GM21723 (cell line): Measurements from ENCODE around the gene NOP53.
"Not testable (repeated sequence)": the region's sequence is repeated elsewhere in the genome, so short reads cannot be mapped to it uniquely, and the experiment has no call there.

Source experiments
- ATAC-seq: cut with Tn5 transposase; IDR thresholded peaks from one replicate; pipeline ENCODE4 v1.9.1; 2021; ENCODE audit warnings: mild to moderate bottlenecking, moderate library complexity; ENCODE audit not compliant: unreplicated experiment

The NOP53 gene

DNA sequence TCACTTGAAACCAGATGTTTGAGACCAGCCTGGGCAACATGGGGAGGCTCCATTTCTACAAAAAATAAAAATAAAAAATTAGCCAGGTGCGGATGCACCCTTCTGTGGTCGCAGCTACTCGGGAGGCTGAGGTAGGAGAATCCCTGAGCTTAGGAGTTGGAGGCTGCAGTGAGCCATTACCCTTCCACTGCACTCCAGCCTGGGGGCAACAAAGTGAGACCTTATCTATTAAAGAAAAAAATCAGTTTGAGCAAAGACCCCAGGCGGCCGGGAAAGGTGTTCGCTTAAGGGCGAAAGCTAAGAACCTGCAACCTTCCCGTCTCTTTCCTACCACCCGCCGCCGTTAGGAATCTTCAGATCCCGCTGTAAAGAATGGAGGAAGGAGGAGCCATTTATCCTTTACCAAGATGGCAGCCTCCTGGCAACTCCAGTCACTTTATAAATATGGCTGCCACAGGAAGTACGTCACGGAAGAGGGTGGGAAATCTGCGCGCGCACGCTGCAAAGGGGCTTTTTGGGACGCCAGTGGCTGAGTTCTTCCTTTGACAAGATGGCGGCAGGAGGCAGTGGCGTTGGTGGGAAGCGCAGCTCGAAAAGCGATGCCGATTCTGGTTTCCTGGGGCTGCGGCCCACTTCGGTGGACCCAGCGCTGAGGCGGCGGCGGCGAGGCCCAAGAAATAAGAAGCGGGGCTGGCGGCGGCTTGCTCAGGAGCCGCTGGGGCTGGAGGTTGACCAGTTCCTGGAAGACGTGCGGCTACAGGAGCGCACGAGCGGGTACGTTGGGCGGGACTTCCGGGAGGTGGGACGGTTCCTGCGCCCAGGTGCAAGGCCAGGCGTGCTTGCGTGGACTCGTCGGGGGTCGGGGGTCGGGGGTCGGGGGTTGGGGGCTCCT, at the start of gene NOP53:
TSS of gene NOP53 (plus strand) at position 537 of the 892 bp plus-strand sequence. CDS start at position 551, 14 bp downstream.
- ATAC-seq = peak; percentile 65

DNA sequence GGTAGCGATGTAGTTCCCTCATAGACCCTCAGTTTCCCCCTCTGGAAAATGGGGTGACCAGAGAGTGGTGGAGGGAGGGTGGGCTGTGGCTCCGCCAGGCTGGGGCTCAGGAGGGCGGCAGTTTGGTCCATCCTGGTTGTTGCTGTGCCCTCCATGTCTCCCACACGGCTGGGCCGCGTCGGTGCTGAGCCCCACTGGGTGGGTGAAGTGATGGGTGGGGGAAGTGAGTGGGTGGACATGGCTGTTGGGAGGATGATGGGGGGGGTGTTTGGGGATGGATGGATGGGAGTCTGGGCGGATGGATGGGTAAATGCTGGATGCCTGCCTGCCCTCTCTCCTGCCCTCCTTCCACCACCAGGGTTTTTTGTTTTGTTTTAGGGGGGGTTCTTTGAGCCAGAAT, 48.7 kb upstream of the NOP53 start:
- no peak for ATAC-seq

DNA sequence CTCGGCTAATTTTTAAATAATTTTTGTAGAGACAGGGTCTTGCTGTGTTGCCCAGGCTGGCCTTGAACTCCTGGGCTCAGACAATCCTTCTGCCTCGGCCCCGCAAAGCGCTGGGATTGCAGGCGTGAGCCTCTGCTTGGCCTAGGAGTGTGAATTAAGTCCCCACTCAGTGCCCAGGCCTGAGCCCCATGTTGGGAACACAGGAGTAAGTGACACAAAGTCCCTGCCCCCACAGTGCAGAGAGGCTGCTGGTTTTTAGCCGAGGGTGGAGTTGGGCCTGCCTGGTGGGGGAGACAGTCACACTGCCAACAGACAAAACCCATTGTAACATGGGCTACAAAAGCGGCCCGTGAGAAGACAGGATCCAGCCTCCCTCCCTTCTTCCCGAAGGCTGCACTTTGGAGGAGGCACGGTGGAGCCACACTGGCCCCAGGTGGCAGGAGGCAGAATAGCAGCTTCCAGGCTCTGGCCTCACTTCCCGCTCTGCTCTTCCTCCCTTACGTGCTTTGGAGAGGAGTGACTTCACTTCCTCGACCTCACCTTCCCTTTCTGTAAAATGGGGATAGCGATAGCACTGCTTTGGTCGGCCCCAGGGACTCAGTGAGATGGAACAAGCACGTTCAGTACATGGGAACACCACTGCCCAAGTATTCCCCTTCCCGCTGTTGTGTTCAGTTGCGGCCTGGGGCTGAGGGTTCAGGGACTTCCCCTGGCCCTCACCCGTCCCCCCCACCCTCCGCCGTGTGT, 47.3 kb upstream of the NOP53 start:
- ATAC-seq = no peak

GRCh38 chr19:47698631-47699359, 46.6 kb upstream of the NOP53 start:
- no peak for ATAC-seq

- no peak for ATAC-seq
Measured at GRCh38 chr19:47699360-47699917, 45.9 kb upstream of the NOP53 start.

- ATAC-seq = no peak
Measured at GRCh38 chr19:47700934-47701716, 44.2 kb upstream of the NOP53 start.

DNA sequence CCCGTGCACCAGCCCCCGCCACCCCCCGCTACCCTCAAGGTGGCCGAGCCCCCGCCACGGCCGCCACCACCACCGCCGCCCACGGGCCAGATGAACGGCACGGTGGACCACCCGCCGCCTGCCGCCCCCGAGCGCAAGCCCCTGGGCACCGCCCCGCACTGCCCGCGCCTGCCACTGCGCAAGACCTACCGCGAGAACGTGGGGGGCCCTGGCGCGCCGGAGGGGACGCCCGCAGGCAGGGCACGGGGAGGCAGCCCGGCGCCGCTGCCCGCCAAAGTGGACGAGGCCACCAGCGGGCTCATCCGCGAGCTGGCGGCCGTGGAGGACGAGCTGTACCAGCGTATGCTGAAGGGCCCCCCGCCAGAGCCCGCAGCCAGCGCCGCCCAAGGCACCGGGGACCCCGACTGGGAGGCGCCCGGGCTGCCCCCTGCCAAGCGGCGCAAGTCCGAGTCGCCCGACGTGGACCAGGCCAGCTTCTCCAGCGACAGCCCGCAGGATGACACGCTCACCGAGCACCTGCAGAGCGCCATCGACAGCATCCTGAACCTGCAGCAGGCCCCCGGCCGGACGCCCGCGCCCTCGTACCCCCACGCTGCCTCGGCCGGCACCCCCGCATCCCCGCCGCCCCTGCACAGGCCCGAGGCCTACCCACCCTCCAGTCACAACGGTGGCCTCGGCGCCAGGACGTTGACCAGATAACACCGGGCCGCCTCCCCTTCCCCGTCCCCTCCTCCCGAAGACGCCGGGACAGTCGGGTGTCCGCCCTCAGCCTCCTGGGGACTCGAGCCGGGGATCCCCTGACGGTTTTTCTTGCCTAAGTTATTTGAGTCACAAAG, 43.4 kb upstream of the NOP53 start:
- ATAC-seq = no peak

DNA sequence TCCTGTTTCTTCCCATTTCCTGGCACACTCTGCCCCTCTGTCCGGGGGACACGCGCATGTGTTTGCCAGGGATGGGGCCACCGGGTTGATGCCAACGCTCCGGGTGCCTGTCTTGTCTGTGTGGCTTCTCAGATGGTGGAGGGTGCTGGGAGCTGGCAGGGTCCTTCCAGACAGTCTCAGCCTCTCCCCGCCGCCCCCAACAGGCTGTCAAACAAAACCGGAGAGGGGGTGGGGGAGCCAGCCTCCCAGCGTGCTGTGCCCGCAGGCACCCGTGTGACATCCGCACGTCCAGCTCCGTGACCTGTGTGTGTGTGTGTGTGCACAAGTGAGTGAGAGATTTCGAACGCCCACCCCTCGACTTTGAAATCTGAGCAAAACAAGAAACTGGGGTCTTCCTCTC, 42.7 kb upstream of the NOP53 start:
- ATAC-seq = no peak

GRCh38 chr19:47703301-47703700, 42.0 kb upstream of the NOP53 start:
- no peak for ATAC-seq

DNA sequence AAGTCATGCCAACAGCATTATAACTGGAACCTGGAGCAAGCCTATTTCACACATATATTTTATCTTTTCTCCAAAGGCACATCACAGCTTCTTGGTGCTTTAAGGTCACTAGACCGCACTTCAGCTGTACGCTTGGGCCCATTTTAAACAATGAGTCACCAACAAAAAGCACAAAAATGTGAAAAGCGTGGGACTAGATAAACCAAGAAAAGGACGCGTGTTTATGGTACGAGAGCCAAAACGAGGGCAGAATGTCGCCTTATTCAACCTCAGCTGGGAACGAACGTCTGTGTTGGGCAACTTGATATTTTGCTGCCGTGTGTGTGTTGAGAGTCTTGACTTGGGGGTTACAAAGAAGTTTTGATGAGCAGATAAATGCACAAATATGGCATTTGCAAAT, 41.3 kb upstream of the NOP53 start:
- ATAC-seq = no peak

GRCh38 chr19:47704656-47705055, 40.7 kb upstream of the NOP53 start:
- ATAC-seq = no peak

DNA sequence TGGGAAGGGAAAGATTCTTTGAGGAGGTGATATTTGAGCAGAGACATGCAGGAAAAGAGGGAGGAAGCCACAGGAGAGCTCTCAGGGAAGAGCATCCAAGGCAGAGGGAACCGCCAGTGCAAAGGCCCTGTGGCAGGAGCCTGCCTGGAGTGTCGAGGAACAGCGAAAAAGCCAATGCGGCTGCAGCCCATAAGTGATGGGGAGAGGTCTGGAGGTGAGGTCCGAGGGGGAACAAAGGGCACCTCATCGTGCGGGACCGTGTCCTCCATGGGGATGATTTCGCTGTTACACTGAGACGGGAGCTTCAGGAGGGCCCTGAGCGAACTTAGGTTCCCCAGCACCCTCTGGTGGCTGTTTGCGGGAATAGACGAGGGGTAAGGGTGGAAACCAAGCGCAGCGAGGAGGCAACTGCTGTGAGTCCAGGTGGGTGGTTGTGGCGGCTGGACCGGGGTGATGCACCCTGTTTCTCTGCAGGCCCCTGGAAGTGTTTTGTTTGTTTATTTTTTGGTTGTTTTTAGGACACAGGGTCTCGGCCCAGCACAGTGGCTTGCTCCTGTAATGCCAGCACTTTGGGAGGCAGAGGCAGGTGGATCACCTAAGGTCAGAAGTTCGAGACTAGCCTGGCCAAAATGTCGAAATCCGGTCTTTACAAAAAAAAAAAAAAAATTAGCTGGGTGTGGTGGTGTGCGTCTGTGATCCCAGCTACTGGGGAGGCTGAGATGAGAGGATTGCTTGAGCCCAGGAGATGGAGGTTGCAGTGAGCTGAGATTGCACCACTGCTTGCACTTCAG, 38.0 kb upstream of the NOP53 start:
- no peak for ATAC-seq

- no peak for ATAC-seq
Measured at GRCh38 chr19:47711652-47712242, 33.6 kb upstream of the NOP53 start.

- ATAC-seq = no peak
Measured at GRCh38 chr19:47713046-47714021, 32.0 kb upstream of the NOP53 start, which contains the start of gene EHD2. Gene EHD2 (plus strand): TSS chr19:47713422. CDS start chr19:47716613, 3,191 bp downstream.

DNA sequence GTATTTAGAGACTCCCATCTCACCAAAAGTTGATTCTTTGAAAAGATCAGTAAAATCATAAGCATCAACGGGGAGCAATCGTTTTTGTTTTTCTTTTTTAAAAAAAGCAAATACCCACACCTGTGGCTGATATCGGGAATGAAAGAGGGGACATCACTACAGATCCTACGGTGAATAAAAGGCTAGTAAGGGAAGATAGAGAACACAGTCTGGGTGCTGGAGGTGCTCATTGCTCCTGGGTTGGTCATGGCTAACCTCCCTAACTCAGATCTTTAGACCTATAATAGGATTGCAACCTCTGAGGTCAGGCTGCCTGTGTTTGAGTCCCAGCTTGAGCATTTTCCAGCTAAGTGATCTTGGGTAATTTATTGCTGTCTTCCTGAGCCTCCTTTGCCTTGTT, 31.0 kb upstream of the NOP53 start:
- no peak for ATAC-seq

DNA sequence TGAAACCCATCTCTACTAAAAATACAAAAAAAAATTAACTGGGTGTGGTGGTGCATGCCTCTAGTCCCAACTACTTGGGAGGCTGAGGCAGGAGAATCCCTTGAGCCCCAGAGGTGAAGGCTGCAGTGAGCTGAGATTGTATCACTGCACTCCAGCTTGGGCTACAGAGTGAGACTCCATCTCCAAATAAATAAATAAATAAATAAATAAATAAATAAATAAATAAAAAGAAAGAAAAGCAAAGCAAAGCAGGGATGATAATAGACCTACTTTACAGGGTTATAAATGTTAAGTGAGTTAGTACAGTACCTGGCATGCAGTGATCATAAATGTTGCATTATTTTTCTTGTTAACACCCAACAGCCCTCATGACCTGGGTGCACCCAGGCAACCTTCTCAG, 30.5 kb upstream of the NOP53 start:
- ATAC-seq = not testable (repeated sequence)
